ENCODE data around the gene GPRIN3.

Gene GPRIN3

GRCh38 chr4:89311433-89311832 lies 3.8 kb upstream of the GPRIN3 start:
- TF ChIP-seq TEAD4 (IDR thresholded peaks at IDR 0.05) (no peak), RAD21 (IDR thresholded peaks at IDR 0.05; ENCODE audit: low read depth) (no peak), ZBTB7A (IDR thresholded peaks at IDR 0.05; ENCODE audit: low read depth) (no peak), CEBPB (IDR thresholded peaks at IDR 0.05) (no peak), TCF12 (IDR thresholded peaks at IDR 0.05; ENCODE audit: low read depth) (no peak), CREB1 (IDR thresholded peaks at IDR 0.05; ENCODE audit: low read depth) (no peak), FOXM1 (IDR thresholded peaks at IDR 0.05; ENCODE audit: borderline replicate concordance, low read depth) (no peak), NFIC (IDR thresholded peaks at IDR 0.05) (no peak), EGR1 (IDR thresholded peaks at IDR 0.05) (no peak), USF1 (IDR thresholded peaks at IDR 0.05) (no peak), YY1 (IDR thresholded peaks at IDR 0.05; ENCODE audit: low read depth) (no peak)

GRCh38 chr4:89308161-89308500 lies 531 bp upstream of the GPRIN3 start:
- TF ChIP-seq YY1 (IDR thresholded peaks at IDR 0.05; ENCODE audit: low read depth) (no peak), CREB1 (IDR thresholded peaks at IDR 0.05; ENCODE audit: low read depth) (no peak), MAX (IDR thresholded peaks at IDR 0.05) (no peak), REST (IDR thresholded peaks at IDR 0.05; ENCODE audit: low read depth) (no peak), TCF12 (IDR thresholded peaks at IDR 0.05; ENCODE audit: low read depth) (no peak), EGR1 (IDR thresholded peaks at IDR 0.05) (no peak), TAF1 (IDR thresholded peaks at IDR 0.05; ENCODE audit: low read depth) (no peak), NFIC (IDR thresholded peaks at IDR 0.05) (no peak), EP300 (IDR thresholded peaks at IDR 0.05; ENCODE audit: borderline replicate concordance) (no peak), FOXM1 (IDR thresholded peaks at IDR 0.05; ENCODE audit: borderline replicate concordance, low read depth) (no peak), USF1 (IDR thresholded peaks at IDR 0.05) (no peak), ZBTB7A (IDR thresholded peaks at IDR 0.05; ENCODE audit: low read depth) (no peak), RAD21 (IDR thresholded peaks at IDR 0.05; ENCODE audit: low read depth) (no peak), CEBPB (IDR thresholded peaks at IDR 0.05) (no peak), TEAD4 (IDR thresholded peaks at IDR 0.05) (no peak)

- no peak for TF ChIP-seq ZBTB7A (IDR thresholded peaks at IDR 0.05; ENCODE audit: low read depth)
- TF ChIP-seq CEBPB (IDR thresholded peaks at IDR 0.05) = no peak
Observed at GRCh38 chr4:89307178-89307445, 488 bp downstream of the GPRIN3 start.

- TF ChIP-seq EP300 (IDR thresholded peaks at IDR 0.05; ENCODE audit: borderline replicate concordance) (no peak), MAX (IDR thresholded peaks at IDR 0.05) (no peak), CEBPB (IDR thresholded peaks at IDR 0.05) (no peak)
Observed at GRCh38 chr4:89306486-89307177, 968 bp downstream of the GPRIN3 start.

GRCh38 chr4:89305712-89306437 lies 1.7 kb downstream of the GPRIN3 start:
- no peak for TF ChIP-seq TAF1 (IDR thresholded peaks at IDR 0.05; ENCODE audit: low read depth)

- TF ChIP-seq CREB1 (IDR thresholded peaks at IDR 0.05; ENCODE audit: low read depth) (no peak), CEBPB (IDR thresholded peaks at IDR 0.05) (no peak), FOXM1 (IDR thresholded peaks at IDR 0.05; ENCODE audit: borderline replicate concordance, low read depth) (no peak), TEAD4 (IDR thresholded peaks at IDR 0.05) (no peak), USF1 (IDR thresholded peaks at IDR 0.05) (no peak), MAX (IDR thresholded peaks at IDR 0.05) (no peak), RAD21 (IDR thresholded peaks at IDR 0.05; ENCODE audit: low read depth) (no peak), REST (IDR thresholded peaks at IDR 0.05; ENCODE audit: low read depth) (no peak), EP300 (IDR thresholded peaks at IDR 0.05; ENCODE audit: borderline replicate concordance) (no peak), EGR1 (IDR thresholded peaks at IDR 0.05) (no peak), TCF12 (IDR thresholded peaks at IDR 0.05; ENCODE audit: low read depth) (no peak), NFIC (IDR thresholded peaks at IDR 0.05) (no peak), TAF1 (IDR thresholded peaks at IDR 0.05; ENCODE audit: low read depth) (no peak), ZBTB7A (IDR thresholded peaks at IDR 0.05; ENCODE audit: low read depth) (no peak), YY1 (IDR thresholded peaks at IDR 0.05; ENCODE audit: low read depth) (no peak)
Observed at GRCh38 chr4:89305028-89305427, 2.6 kb downstream of the GPRIN3 start.

Measured in Ishikawa (cell line).